ENCODE results near the gene LRTM2. TPM values are rescaled to one million over a fixed set of nuclear protein-coding genes. Genes with fewer than 3 reads are reported as not detected.

Gene LRTM2
- total RNA-seq, 1 experiment from 2014 or later: not detected

- intact Hi-C loops (cut with micrococcal nuclease; ENCODE audit: unreplicated experiment): no loop called here
- Mint-ChIP-seq H3K27ac (ENCODE audit: unreplicated experiment) (no peak overlapping the region), H3K4me1 (ENCODE audit: low read depth, unreplicated experiment) (peaks cover 20% of the 10 kb centered on the region), H3K36me3 (ENCODE audit: insufficient read depth, unreplicated experiment) (peaks cover 8% of the 10 kb centered on the region), H3K27me3 (ENCODE audit: insufficient read depth, unreplicated experiment) (peaks cover 26% of the 10 kb centered on the region), H3K9me3 (ENCODE audit: unreplicated experiment) (no peaks in the 10 kb centered on the region), H3K4me3 (ENCODE audit: unreplicated experiment) (no peak overlapping the region)
- Histone ChIP-seq H3K36me3 (ENCODE audit: control insufficient read depth, insufficient read depth, low read length) (no peaks in the 10 kb centered on the region), H3K9me3 (no peaks in the 10 kb centered on the region), H3K4me1 (peaks cover 17% of the 10 kb centered on the region), H3K4me3 (ENCODE audit: low read depth, low read length) (no peak overlapping the region), H3K27me3 (replicated peaks; ENCODE audit: control insufficient read depth, insufficient read depth, low read length) (no peaks in the 10 kb centered on the region; the same call in none of the 2 replicates)
- ChIA-PET POLR2A (no interaction called here), CTCF (interaction anchor here (0.6 kb wide), 1 partner anchor 36 kb away, joined by 3 read pairs; no protein-coding TSS in a partner anchor)
- DNase-seq: no peak
- no peak for TF ChIP-seq CTCF (IDR thresholded peaks at IDR 0.05; ENCODE audit: insufficient read depth in 1 of 2, low read depth in 1 of 2, low read length in 1 of 2, severe bottlenecking in 1 of 2, unreplicated experiment in 1 of 2)
- no TSS peak for BruUV-seq (replicated peaks)
Observed at GRCh38 chr12:1834186-1834925, 14.0 kb downstream of the LRTM2 start.

GRCh38 chr12:1835211-1836131 is 15.1 kb downstream of the LRTM2 start:
- DNase-seq: no peak
- Mint-ChIP-seq H3K27me3 (ENCODE audit: insufficient read depth, unreplicated experiment) (peaks cover 26% of the 10 kb centered on the region), H3K36me3 (ENCODE audit: insufficient read depth, unreplicated experiment) (peaks cover 8% of the 10 kb centered on the region), H3K4me1 (ENCODE audit: low read depth, unreplicated experiment) (peaks cover 20% of the 10 kb centered on the region), H3K4me3 (ENCODE audit: unreplicated experiment) (no peak overlapping the region), H3K9me3 (ENCODE audit: unreplicated experiment) (no peaks in the 10 kb centered on the region), H3K27ac (ENCODE audit: unreplicated experiment) (no peak overlapping the region)
- Histone ChIP-seq H3K36me3 (ENCODE audit: control insufficient read depth, insufficient read depth, low read length) (no peaks in the 10 kb centered on the region), H3K4me3 (ENCODE audit: low read depth, low read length) (no peak overlapping the region), H3K9me3 (no peaks in the 10 kb centered on the region), H3K4me1 (peaks cover 16% of the 10 kb centered on the region), H3K27me3 (replicated peaks; ENCODE audit: control insufficient read depth, insufficient read depth, low read length) (no peaks in the 10 kb centered on the region; the same call in none of the 2 replicates)
- intact Hi-C loops (cut with micrococcal nuclease; ENCODE audit: unreplicated experiment): no loop called here
- TF ChIP-seq CTCF (IDR thresholded peaks at IDR 0.05; ENCODE audit: insufficient read depth in 1 of 2, low read depth in 1 of 2, low read length in 1 of 2, severe bottlenecking in 1 of 2, unreplicated experiment in 1 of 2): no peak
- BruUV-seq (replicated peaks): no TSS peak
- ChIA-PET POLR2A (interaction anchor here (0.5 kb wide), 1 partner anchor 106 kb away, joined by 5 read pairs; no protein-coding TSS in a partner anchor), CTCF (no interaction called here)

GRCh38 chr12:1836241-1836803 is 16.0 kb downstream of the LRTM2 start:
- Histone ChIP-seq H3K4me3 (ENCODE audit: low read depth, low read length) (no peak overlapping the region), H3K9me3 (no peaks in the 10 kb centered on the region), H3K36me3 (ENCODE audit: control insufficient read depth, insufficient read depth, low read length) (no peaks in the 10 kb centered on the region), H3K4me1 (peaks cover 11% of the 10 kb centered on the region), H3K27me3 (replicated peaks; ENCODE audit: control insufficient read depth, insufficient read depth, low read length) (no peaks in the 10 kb centered on the region; the same call in none of the 2 replicates)
- no peaks in the 10 kb centered on the region for H3K9me3 Mint-ChIP-seq (ENCODE audit: unreplicated experiment)
- DNase-seq: no peak
- intact Hi-C loops (cut with micrococcal nuclease; ENCODE audit: unreplicated experiment): no loop called here
- ChIA-PET CTCF (interaction anchor here (2.0 kb wide), 1 partner anchor 104 kb away, joined by 4 read pairs; no protein-coding TSS in a partner anchor), POLR2A (interaction anchor here (0.5 kb wide), 1 partner anchor 107 kb away, joined by 5 read pairs; no protein-coding TSS in a partner anchor)
- no TSS peak for BruUV-seq (replicated peaks)
- H3K36me3 Mint-ChIP-seq (ENCODE audit: insufficient read depth, unreplicated experiment): no peaks in the 10 kb centered on the region
- peaks cover 12% of the 10 kb centered on the region for H3K4me1 Mint-ChIP-seq (ENCODE audit: low read depth, unreplicated experiment)
- no peak overlapping the region for H3K27ac Mint-ChIP-seq (ENCODE audit: unreplicated experiment)
- TF ChIP-seq CTCF (IDR thresholded peaks at IDR 0.05; ENCODE audit: insufficient read depth in 1 of 2, low read depth in 1 of 2, low read length in 1 of 2, severe bottlenecking in 1 of 2, unreplicated experiment in 1 of 2): no peak
- H3K4me3 Mint-ChIP-seq (ENCODE audit: unreplicated experiment): no peak overlapping the region
- H3K27me3 Mint-ChIP-seq (ENCODE audit: insufficient read depth, unreplicated experiment): peaks cover 24% of the 10 kb centered on the region
